ENCODE data around the gene VCX.

The VCX gene

GRCh38 chrX:7889680-7890079 lies 46.7 kb downstream of the VCX start:
- H3K27ac ChIP-seq (ENCODE audit: insufficient read depth, low read depth, low read length, poor library complexity, severe bottlenecking): no peak overlapping the region
- no CpG with 5 or more reads among the region's 2 CpGs for WGBS, 2 experiments
- H3K4me1 ChIP-seq (ENCODE audit: control insufficient read depth, insufficient read depth, low read length): no peaks in the 10 kb centered on the region
- no peaks in the 10 kb centered on the region for H3K9me3 ChIP-seq (ENCODE audit: control insufficient read depth, low read length)
- H3K4me3 ChIP-seq (ENCODE audit: insufficient read depth, low read depth, low read length): no peak overlapping the region
- H3K36me3 ChIP-seq (ENCODE audit: control insufficient read depth, insufficient read depth, low read length): no peaks in the 10 kb centered on the region
- H3K27me3 ChIP-seq (ENCODE audit: control insufficient read depth, insufficient read depth, low read length, poor library complexity, severe bottlenecking): no peaks in the 10 kb centered on the region

GRCh38 chrX:7891928-7892327 lies 49.0 kb downstream of the VCX start:
- no peaks in the 10 kb centered on the region for H3K4me1 ChIP-seq (ENCODE audit: control insufficient read depth, insufficient read depth, low read length)
- no peaks in the 10 kb centered on the region for H3K27me3 ChIP-seq (ENCODE audit: control insufficient read depth, insufficient read depth, low read length, poor library complexity, severe bottlenecking)
- H3K9me3 ChIP-seq (ENCODE audit: control insufficient read depth, low read length): no peaks in the 10 kb centered on the region
- H3K4me3 ChIP-seq (ENCODE audit: insufficient read depth, low read depth, low read length): no peak overlapping the region
- 92 to 94% methylated on average over 9 of the region's 9 CpGs for WGBS, 2 experiments
- no peaks in the 10 kb centered on the region for H3K36me3 ChIP-seq (ENCODE audit: control insufficient read depth, insufficient read depth, low read length)
- no peak overlapping the region for H3K27ac ChIP-seq (ENCODE audit: insufficient read depth, low read depth, low read length, poor library complexity, severe bottlenecking)
